NCI-H1092 (cell line): Measurements from ENCODE around the gene PKD2L1.
A peak's percentile ranks its signal among the peaks of the same experiment; 100 is the strongest.
"Not testable (repeated sequence)": the region's sequence is repeated elsewhere in the genome, so short reads cannot be mapped to it uniquely, and the experiment has no call there.

Source experiments
- DNase-seq: peaks from one replicate; lab custom pipeline; 2025; lab: John Stamatoyannopoulos, UW

The PKD2L1 gene

GRCh38 chr10:100330079-100330478 is at the start of gene PKD2L1:
Gene PKD2L1, minus strand, starts transcription at chr10:100330228. Its CDS starts 125 bp downstream, at chr10:100330103.
- DNase-seq, result peak; percentile 41

DNA sequence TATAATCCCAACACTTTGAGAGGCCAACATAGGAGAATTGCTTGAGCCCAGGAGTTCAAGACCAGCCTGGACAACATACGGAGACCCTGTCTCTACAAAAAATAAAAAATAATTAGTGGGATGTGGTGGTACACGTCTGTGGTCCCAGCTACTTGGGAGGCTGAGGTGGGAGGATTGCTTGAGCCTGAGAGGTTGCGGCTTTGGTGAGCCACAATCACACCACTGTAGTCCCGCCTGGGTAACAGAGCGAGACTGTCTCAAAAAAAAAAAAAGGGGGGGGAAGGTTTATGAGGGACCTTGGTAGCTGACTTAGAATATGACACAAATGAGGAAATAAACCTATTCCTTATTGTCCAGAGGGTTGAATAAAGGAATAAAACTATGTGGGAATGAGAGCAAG is 47.8 kb upstream of the PKD2L1 start:
- no peak for DNase-seq

GRCh38 chr10:100376656-100377055 is 46.6 kb upstream of the PKD2L1 start:
- DNase-seq, result not testable (repeated sequence)

DNA sequence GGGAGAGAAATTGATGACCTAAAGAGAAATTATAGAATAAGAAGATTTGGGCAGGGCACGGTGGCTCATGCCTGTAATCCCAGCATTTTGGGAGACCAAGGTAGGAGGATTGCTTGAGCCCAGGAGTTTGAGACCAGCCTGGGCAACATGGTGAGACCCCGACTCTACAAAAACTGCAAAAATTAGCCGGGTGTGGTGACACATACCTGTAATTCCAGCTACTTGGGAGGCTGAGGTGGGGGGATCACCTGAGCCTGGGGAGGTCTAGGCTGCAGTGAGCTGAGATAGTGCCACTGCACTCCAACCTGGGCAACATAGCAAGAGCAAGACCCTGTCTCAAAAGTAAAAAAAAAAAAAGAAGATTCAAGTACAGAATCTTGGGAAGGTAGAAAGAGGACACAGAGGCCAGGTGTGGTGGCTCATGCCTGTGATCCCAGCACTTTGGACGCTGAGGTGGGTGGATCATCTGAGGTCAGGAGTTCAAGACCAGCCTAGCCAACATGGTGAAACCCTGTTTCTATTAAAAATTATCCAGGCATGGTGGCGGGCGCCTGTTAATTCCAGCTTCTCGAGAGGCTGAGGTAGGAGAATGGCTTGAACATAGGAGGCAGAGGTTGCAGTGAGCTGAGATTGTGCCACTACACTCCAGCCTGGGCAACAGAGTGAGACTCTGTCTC is 44.8 kb upstream of the PKD2L1 start:
- DNase-seq, result not testable (repeated sequence)

DNA sequence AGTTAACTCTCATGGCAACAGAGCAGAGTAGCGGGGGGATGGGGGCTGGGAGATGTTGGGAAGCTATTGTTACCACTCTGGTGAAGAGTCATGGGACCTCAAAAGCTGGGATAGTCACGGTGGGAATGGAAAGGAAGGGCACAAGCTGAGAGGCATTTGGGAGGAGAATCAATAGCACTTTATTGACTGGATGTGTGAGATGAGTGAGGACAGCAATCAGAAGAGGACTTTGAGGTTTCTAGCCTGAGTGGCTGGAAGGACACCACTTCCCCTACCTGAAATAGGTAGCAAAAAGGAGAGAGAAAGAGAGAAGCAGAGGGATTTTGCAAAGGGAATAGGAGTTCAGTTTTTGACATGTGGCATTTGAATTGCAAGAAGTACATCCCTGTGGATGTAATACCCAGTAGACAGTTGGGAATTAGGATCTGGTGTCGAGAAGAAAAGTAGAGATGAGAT is 44.2 kb upstream of the PKD2L1 start:
- no peak for DNase-seq

GRCh38 chr10:100373298-100374199 is 43.5 kb upstream of the PKD2L1 start:
- peak; percentile 86 for DNase-seq

- DNase-seq, result no peak
These were observed 42.6 kb upstream of the PKD2L1 start for GRCh38 chr10:100372415-100373297.

DNA sequence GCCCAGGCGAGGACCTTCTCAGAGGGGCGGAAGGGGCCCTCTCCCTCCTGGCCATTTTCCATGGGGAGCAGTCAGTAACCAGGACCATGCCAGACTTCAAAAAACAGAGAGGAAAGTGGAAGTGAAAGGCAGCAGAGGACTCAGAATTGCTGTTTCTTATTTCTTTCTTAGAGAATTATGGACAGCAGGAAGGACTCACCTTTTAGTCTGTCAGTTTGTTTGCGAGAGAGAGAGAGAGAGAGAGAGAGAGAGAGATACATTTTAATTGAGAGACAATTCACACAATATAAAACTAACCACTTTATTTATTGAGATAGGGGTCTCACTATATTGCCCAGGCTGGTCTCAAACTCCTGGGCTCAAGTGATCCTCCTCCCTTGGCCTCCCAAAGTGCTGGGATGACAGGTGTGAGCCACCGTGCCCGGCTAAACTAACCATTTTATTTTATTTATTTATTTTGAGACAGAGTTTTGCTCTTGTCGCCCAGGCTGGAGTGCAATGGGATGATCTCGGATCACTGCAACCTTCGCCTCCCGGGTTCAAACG is 41.5 kb upstream of the PKD2L1 start:
- DNase-seq, result no peak

GRCh38 chr10:100370714-100371481 is 40.9 kb upstream of the PKD2L1 start:
- no peak for DNase-seq

GRCh38 chr10:100368721-100369120 is 38.7 kb upstream of the PKD2L1 start:
- no peak for DNase-seq

DNA sequence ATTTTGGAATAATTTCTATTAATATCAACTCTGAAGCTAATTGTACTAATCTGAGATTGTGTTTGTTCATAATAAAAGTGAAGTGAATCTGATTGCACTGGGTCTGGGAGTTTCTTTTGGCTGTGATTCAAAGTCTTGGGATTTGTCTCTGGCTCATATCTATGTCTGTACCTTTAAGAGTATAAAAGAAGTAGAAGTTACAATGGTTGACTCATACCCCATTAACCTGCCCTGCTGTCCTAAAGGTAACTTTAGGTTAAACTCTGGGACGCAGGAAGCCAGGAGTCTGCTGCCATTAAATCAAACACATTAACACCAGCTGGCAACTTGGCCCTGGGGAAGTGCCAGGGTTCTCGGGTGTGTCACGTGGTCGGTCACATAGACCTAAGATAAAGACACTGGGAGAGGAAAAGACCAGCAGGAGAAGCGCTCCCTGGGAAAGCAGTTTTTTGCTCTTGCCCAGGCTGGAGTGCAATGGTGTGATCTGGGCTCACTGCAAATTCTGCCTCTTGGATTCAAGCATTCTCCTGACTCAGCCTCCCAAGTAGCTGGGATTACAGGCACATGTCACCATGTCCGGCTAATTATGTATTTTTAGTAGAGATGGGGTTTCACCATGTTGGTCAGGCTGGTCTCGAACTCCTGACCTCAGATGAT is 34.8 kb upstream of the PKD2L1 start:
- DNase-seq, result peak; percentile 17

- no peak for DNase-seq
These were observed 34.1 kb upstream of the PKD2L1 start for GRCh38 chr10:100364175-100364574.

- no peak for DNase-seq
These were observed 32.8 kb upstream of the PKD2L1 start for GRCh38 chr10:100362570-100363496.

DNA sequence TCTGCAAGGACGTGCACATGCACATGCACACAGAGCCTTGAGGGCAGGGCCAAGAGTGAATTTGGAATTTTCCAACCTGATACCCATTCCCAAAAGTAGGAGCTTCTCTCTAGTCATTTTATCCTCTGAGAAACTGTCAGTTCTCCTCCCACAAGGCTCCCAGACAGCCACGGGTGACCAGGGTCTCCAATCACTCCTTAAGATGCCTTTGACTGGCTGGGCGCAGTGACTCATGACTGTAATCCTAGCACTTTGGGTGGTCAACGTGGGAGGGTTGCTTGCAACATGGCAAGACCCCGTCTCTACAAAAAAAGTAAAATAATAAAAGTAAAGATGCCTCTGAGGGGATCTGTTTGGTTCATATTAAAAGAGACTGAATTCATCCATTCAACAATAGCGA is 30.2 kb upstream of the PKD2L1 start:
- no peak for DNase-seq

GRCh38 chr10:100359529-100360150 is 29.6 kb upstream of the PKD2L1 start:
- DNase-seq, result no peak

DNA sequence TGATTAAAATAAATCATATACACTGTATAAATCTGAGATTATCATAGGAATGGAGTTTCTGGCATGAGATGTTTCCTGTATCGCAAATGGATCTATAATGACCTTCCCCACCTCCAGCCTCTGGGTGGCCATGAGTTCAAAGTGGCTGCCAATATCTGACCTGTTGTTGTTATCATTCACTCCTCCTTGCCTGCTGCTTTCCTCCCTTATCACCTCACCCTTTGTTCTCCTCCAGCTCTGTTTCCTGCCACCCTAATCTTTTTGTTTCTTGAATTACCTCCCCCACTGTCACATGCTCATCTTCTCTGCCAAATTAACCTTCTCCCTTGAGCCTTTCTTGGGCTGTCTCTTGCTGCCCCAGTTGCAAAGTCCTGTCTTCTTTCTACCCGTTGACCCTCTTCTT is 29.0 kb upstream of the PKD2L1 start:
- DNase-seq, result no peak

- no peak for DNase-seq
These were observed 27.2 kb upstream of the PKD2L1 start for GRCh38 chr10:100357059-100357858.
